ENCODE results near the gene ZNF311. TPM values are rescaled to one million over a fixed set of nuclear protein-coding genes. Genes with fewer than 3 reads are reported as not detected.

Gene ZNF311
- total and polyA plus RNA-seq, 2 of the 13 experiments (the other 11 are each of a cell fraction or from before 2014, with no cell fraction given): not detected

DNA sequence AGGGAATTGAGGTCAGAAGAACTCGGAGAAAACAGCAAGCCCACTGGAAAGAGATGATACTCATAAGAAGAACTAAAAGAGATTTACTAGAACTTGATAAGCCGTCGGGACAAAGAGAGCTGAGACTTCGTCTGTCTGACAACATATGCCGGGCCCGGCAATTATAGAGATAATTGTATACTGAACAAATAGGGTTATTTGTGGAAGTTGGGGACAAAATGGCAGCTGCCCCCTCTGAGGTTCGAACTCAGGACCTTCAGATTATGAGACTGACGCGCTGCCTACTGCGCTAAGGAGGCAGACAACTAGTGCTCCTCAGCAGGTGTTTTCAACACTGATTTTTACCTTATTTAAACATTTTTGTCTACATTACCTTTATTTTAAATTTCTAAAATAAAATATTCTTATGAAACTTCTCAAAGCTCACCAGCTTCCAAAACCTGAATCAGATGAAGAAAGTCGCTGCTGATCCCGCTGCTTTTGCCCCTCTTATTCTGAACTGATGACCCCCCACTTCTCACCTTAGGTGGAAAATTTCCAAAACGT, 52.0 kb downstream of the ZNF311 start (continued):
- peak; percentile 45; the same call in 1 of the 2 replicates for TF ChIP-seq TP53 (CRISPR knock-in tag; conservative IDR thresholded peaks at IDR 0.05)
- TF ChIP-seq RXRA (CRISPR knock-in tag; IDR thresholded peaks at IDR 0.05): no peak; the same call in 1 of the 2 replicates
- peak; percentile 82 for TF ChIP-seq GATAD2A (CRISPR knock-in tag; IDR thresholded peaks at IDR 0.05)
- TF ChIP-seq PITX1 (CRISPR knock-in tag; IDR thresholded peaks at IDR 0.05): peak; percentile 31; the same call in 1 of the 2 replicates
- TF ChIP-seq, protein P1, sequence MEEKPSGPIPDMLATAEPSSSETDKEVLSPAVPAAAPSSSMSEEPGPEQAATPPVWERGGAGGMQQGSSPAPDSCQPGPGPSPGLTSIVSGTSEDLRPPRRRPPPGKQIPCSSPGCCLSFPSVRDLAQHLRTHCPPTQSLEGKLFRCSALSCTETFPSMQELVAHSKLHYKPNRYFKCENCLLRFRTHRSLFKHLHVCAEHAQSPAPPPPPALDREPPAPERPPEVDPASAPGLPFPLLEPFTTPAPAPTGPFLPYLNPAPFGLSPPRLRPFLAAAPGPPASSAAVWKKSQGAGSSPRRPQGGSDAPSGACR (CRISPR knock-in tag; IDR thresholded peaks at IDR 0.05): no peak
- TF ChIP-seq ZNF264 (CRISPR knock-in tag; IDR thresholded peaks at IDR 0.05): peak; percentile 82; the same call in 1 of the 2 replicates
- TF ChIP-seq TBL1XR1 (IDR thresholded peaks at IDR 0.05; ENCODE audit: borderline replicate concordance, low read length, partially characterized antibody): peak; percentile 55
- no peak for TF ChIP-seq ZZZ3 (CRISPR knock-in tag; IDR thresholded peaks at IDR 0.05; ENCODE audit: borderline replicate concordance)
- TF ChIP-seq, protein P2, sequence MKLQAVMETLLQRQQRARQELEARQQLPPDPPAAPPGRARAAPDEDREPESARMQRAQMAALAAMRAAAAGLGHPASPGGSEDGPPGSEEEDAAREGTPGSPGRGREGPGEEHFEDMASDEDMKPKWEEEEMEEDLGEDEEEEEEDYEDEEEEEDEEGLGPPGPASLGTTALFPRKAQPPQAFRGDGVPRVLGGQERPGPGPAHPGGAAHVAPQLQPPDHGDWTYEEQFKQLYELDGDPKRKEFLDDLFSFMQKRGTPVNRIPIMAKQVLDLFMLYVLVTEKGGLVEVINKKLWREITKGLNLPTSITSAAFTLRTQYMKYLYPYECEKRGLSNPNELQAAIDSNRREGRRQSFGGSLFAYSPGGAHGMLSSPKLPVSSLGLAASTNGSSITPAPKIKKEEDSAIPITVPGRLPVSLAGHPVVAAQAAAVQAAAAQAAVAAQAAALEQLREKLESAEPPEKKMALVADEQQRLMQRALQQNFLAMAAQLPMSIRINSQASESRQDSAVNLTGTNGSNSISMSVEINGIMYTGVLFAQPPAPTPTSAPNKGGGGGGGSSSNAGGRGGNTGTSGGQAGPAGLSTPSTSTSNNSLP (IDR thresholded peaks at IDR 0.05; ENCODE audit: low read depth, low read length): 0 out of 2 replicates have a peak, but pooled peaks have one; percentile 49
- peak in 1 of 2 experiments; percentile 78; a peak in 2 of 4 replicates for TF ChIP-seq KLF16 (CRISPR knock-in tag; IDR thresholded peaks at IDR 0.05)
- TF ChIP-seq ZSCAN9 (CRISPR knock-in tag; IDR thresholded peaks at IDR 0.05; ENCODE audit: borderline replicate concordance): peak; percentile 79
- no peak; the same call in 1 of the 2 replicates for TF ChIP-seq ETV5 (CRISPR knock-in tag; IDR thresholded peaks at IDR 0.05; ENCODE audit: borderline replicate concordance)
- TF ChIP-seq, protein P3, sequence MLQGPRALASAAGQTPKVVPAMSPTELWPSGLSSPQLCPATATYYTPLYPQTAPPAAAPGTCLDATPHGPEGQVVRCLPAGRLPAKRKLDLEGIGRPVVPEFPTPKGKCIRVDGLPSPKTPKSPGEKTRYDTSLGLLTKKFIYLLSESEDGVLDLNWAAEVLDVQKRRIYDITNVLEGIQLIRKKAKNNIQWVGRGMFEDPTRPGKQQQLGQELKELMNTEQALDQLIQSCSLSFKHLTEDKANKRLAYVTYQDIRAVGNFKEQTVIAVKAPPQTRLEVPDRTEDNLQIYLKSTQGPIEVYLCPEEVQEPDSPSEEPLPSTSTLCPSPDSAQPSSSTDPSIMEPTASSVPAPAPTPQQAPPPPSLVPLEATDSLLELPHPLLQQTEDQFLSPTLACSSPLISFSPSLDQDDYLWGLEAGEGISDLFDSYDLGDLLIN (CRISPR knock-in tag; IDR thresholded peaks at IDR 0.05; ENCODE audit: borderline replicate concordance): peak; percentile 84; the same call in 1 of the 2 replicates
- TF ChIP-seq POGZ (CRISPR knock-in tag; IDR thresholded peaks at IDR 0.05): peak; percentile 60; the same call in 1 of the 2 replicates
- TF ChIP-seq ZNF331 (CRISPR knock-in tag; IDR thresholded peaks at IDR 0.05): peak; percentile 93
- TF ChIP-seq, protein P4, sequence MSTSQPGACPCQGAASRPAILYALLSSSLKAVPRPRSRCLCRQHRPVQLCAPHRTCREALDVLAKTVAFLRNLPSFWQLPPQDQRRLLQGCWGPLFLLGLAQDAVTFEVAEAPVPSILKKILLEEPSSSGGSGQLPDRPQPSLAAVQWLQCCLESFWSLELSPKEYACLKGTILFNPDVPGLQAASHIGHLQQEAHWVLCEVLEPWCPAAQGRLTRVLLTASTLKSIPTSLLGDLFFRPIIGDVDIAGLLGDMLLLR (CRISPR knock-in tag; IDR thresholded peaks at IDR 0.05): no peak
- TF ChIP-seq ZNF354B (CRISPR knock-in tag; IDR thresholded peaks at IDR 0.05): 0 out of 2 replicates have a peak, but pooled peaks have one; percentile 54
- TF ChIP-seq, protein P5, sequence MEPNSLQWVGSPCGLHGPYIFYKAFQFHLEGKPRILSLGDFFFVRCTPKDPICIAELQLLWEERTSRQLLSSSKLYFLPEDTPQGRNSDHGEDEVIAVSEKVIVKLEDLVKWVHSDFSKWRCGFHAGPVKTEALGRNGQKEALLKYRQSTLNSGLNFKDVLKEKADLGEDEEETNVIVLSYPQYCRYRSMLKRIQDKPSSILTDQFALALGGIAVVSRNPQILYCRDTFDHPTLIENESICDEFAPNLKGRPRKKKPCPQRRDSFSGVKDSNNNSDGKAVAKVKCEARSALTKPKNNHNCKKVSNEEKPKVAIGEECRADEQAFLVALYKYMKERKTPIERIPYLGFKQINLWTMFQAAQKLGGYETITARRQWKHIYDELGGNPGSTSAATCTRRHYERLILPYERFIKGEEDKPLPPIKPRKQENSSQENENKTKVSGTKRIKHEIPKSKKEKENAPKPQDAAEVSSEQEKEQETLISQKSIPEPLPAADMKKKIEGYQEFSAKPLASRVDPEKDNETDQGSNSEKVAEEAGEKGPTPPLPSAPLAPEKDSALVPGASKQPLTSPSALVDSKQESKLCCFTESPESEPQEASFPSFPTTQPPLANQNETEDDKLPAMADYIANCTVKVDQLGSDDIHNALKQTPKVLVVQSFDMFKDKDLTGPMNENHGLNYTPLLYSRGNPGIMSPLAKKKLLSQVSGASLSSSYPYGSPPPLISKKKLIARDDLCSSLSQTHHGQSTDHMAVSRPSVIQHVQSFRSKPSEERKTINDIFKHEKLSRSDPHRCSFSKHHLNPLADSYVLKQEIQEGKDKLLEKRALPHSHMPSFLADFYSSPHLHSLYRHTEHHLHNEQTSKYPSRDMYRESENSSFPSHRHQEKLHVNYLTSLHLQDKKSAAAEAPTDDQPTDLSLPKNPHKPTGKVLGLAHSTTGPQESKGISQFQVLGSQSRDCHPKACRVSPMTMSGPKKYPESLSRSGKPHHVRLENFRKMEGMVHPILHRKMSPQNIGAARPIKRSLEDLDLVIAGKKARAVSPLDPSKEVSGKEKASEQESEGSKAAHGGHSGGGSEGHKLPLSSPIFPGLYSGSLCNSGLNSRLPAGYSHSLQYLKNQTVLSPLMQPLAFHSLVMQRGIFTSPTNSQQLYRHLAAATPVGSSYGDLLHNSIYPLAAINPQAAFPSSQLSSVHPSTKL (CRISPR knock-in tag; IDR thresholded peaks at IDR 0.05): peak; percentile 72; the same call in 1 of the 2 replicates
- 0 out of 2 replicates have a peak, but pooled peaks have one; percentile 28 for TF ChIP-seq ELF1 (CRISPR knock-in tag; IDR thresholded peaks at IDR 0.05)
- peak; percentile 76 for TF ChIP-seq XRCC5 (optimal IDR thresholded peaks at IDR 0.05; ENCODE audit: low read length)
- TF ChIP-seq SOX13 (IDR thresholded peaks at IDR 0.05): no peak
- peak in 1 of 2 experiments; percentile 46; a peak in 2 of 4 replicates for TF ChIP-seq SOX13 (CRISPR knock-in tag; conservative IDR thresholded peaks at IDR 0.05 in 1 of 2, IDR thresholded peaks at IDR 0.05 in 1 of 2)
- TF ChIP-seq SMAD3 (CRISPR knock-in tag; IDR thresholded peaks at IDR 0.05): peak; percentile 79; the same call in 1 of the 2 replicates
